Stimulated activated naive B cell treated with anti-CD40 and anti-IgM and Interleukin-4, amounts not matched to agents 10 μg/mL and 1 μg/mL and 100 μg/mL, for 72 hours (primary cell): ENCODE data around the gene RANBP2.
"Not testable (repeated sequence)": the region's sequence is repeated elsewhere in the genome, so short reads cannot be mapped to it uniquely, and the experiment has no call there.

Experiments
- ATAC-seq, 2 donors: fragments of 150-1000 bp; cut with Tn5 transposase; replicated peaks; 2 replicates each; pipeline ENCODE4 v1.10.0; 2021; ENCODE audit warnings: moderate library complexity in 1 of 2
- DNase-seq: peaks from one replicate; pipeline ENCODE4 v3.0.0; 2021
- H3K27ac Mint-ChIP-seq: one replicate; pipeline ENCODE4 v1.8.0; 2022; ENCODE audit warnings: mild to moderate bottlenecking, mixed read lengths
- H3K27me3 Mint-ChIP-seq, 2 donors: one replicate each; pipeline ENCODE4 v1.8.0; 2022; ENCODE audit warnings: mixed read lengths in 2 of 2
- H3K36me3 Mint-ChIP-seq, 2 donors: one replicate each; pipeline ENCODE4 v1.8.0; 2022; ENCODE audit warnings: mixed read lengths in 2 of 2, mild to moderate bottlenecking in 1 of 2
- H3K4me1 Mint-ChIP-seq, 2 donors: one replicate each; pipeline ENCODE4 v1.8.0; 2022; ENCODE audit warnings: mixed read lengths in 2 of 2, mild to moderate bottlenecking in 1 of 2
- H3K4me3 Mint-ChIP-seq, 2 donors: one replicate each; pipeline ENCODE4 v1.8.0; 2022; ENCODE audit warnings: mild to moderate bottlenecking in 2 of 2, mixed read lengths in 2 of 2, moderate library complexity in 1 of 2
- H3K9me3 Mint-ChIP-seq, 2 donors: one replicate each; pipeline ENCODE4 v1.8.0; 2022; ENCODE audit warnings: mixed read lengths in 2 of 2, mild to moderate bottlenecking in 1 of 2

Gene RANBP2

GRCh38 chr2:108707300-108707699 is 12.0 kb upstream of the RANBP2 start:
- Mint-ChIP-seq H3K36me3 (peaks cover 8 to 10% of the 10 kb centered on the region in 2 donors), H3K27me3 (peaks cover 0 to 11% of the 10 kb centered on the region in 2 donors), H3K4me3 (no peak overlapping the region), H3K27ac (no peak overlapping the region), H3K4me1 (no peaks in the 10 kb centered on the region), H3K9me3 (peaks cover 6 to 17% of the 10 kb centered on the region in 2 donors)
- no peak for DNase-seq
- ATAC-seq = no peak

DNA sequence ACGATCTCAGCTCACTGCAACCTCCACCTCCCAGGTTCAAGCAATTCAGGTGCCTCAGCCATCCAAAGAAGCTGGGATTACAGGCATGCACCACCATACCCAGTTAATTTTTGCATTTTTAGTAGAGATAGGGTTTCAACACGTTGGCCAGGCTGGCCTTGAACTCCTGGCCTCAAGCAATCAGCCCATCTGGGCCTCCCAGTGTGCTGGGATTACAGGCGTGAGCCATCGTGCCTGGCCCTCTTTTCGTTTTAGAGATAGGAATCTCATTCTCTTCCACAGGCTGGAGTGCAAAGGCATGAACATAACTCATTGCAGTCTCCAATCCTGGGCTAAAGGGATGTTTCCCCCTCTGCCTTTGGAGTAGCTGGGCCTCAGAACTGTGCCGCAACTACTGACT is 2.3 kb upstream of the RANBP2 start:
- H3K4me1 Mint-ChIP-seq = peaks cover 8 to 17% of the 10 kb centered on the region in 2 donors
- H3K4me3 Mint-ChIP-seq, DNase-seq, H3K27ac Mint-ChIP-seq, H3K36me3 Mint-ChIP-seq, ATAC-seq, H3K9me3 Mint-ChIP-seq, H3K27me3 Mint-ChIP-seq: not testable (repeated sequence)

GRCh38 chr2:108726048-108726447 is 6.8 kb downstream of the RANBP2 start:
- Mint-ChIP-seq H3K4me1 (peaks cover 11 to 28% of the 10 kb centered on the region in 2 donors), H3K27ac (peak overlapping the region; percentile 37)
- not testable (repeated sequence) for H3K27me3 Mint-ChIP-seq, H3K9me3 Mint-ChIP-seq, H3K4me3 Mint-ChIP-seq, ATAC-seq, H3K36me3 Mint-ChIP-seq, DNase-seq

- H3K27ac Mint-ChIP-seq, H3K4me3 Mint-ChIP-seq, DNase-seq, ATAC-seq, H3K9me3 Mint-ChIP-seq, H3K27me3 Mint-ChIP-seq, H3K4me1 Mint-ChIP-seq: not testable (repeated sequence)
- peaks cover 17 to 23% of the 10 kb centered on the region in 2 donors for H3K36me3 Mint-ChIP-seq
These were observed 15.4 kb downstream of the RANBP2 start for GRCh38 chr2:108734656-108735055.

DNA sequence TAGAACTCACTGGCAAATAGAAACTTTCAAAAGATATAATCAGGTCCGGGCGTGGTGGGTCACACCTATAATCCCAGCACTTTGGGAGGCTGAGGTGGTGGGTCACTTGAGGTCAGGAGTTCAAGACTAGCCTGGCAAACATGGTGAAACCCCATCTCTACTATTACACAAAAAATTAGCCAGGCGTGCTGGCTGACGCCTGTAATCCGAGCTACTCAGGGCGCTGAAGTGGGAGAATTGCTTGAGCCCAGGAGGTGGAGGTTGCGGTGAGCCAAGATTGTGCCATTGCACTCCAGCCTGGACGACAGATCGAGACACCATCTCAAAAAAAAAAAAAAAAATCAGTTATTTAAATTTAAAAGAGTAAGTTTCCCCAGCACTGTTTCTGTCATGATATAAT is 38.7 kb downstream of the RANBP2 start:
- DNase-seq, H3K9me3 Mint-ChIP-seq: not testable (repeated sequence)

GRCh38 chr2:108762618-108763017 is 43.3 kb downstream of the RANBP2 start:
- not testable (repeated sequence) for H3K9me3 Mint-ChIP-seq, DNase-seq, H3K27ac Mint-ChIP-seq, H3K4me1 Mint-ChIP-seq, ATAC-seq, H3K4me3 Mint-ChIP-seq, H3K27me3 Mint-ChIP-seq
- peaks cover 22 to 36% of the 10 kb centered on the region in 2 donors for H3K36me3 Mint-ChIP-seq

More for the DNA sequence above, 38.7 kb downstream of the RANBP2 start:
- not testable (repeated sequence) for H3K4me3 Mint-ChIP-seq, H3K4me1 Mint-ChIP-seq, ATAC-seq, H3K27ac Mint-ChIP-seq, H3K27me3 Mint-ChIP-seq
- peaks cover 7 to 20% of the 10 kb centered on the region in 2 donors for H3K36me3 Mint-ChIP-seq

DNA sequence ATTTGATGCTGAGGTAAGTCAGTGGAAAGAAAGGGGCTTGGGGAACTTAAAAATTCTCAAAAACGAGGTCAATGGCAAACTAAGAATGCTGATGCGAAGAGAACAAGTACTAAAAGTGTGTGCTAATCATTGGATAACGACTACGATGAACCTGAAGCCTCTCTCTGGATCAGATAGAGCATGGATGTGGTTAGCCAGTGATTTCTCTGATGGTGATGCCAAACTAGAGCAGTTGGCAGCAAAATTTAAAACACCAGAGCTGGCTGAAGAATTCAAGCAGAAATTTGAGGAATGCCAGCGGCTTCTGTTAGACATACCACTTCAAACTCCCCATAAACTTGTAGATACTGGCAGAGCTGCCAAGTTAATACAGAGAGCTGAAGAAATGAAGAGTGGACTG is 47.4 kb downstream of the RANBP2 start:
- H3K36me3 Mint-ChIP-seq = peaks cover 31 to 44% of the 10 kb centered on the region in 2 donors
- H3K4me1 Mint-ChIP-seq, H3K27ac Mint-ChIP-seq, H3K27me3 Mint-ChIP-seq, H3K9me3 Mint-ChIP-seq, H3K4me3 Mint-ChIP-seq, DNase-seq, ATAC-seq: not testable (repeated sequence)

GRCh38 chr2:108767859-108768258 is 48.6 kb downstream of the RANBP2 start:
- not testable (repeated sequence) for H3K27ac Mint-ChIP-seq, H3K4me3 Mint-ChIP-seq, H3K27me3 Mint-ChIP-seq, H3K4me1 Mint-ChIP-seq, ATAC-seq, DNase-seq, H3K9me3 Mint-ChIP-seq
- H3K36me3 Mint-ChIP-seq = peaks cover 39 to 54% of the 10 kb centered on the region in 2 donors

DNA sequence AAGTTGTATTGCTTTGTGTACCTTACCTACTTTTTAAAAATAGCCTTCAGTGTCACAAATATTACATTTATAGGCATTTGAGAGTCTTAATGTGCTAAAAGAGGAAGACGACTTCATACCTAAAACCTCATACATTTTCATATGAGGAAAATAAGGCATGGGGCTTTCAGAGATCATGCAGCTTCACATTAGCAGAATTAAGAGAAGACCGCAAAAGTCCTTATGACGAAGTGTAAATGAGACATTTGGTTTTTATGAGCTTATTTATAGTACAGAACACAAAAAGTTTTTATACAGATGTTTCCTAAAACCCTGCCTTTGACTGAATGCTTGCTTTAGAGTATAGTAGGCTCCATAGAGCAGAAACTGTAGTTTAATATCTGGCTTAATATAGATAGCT is 57.2 kb downstream of the RANBP2 start:
- no peak for DNase-seq
- H3K9me3 Mint-ChIP-seq = no peaks in the 10 kb centered on the region
- H3K4me3 Mint-ChIP-seq = peak overlapping the region; percentile 44 to 60
- peak; percentile 78 to 92 for ATAC-seq
- H3K27ac Mint-ChIP-seq = peak overlapping the region; percentile 89
- peaks cover 4 to 5% of the 10 kb centered on the region in 2 donors for H3K4me1 Mint-ChIP-seq
- H3K36me3 Mint-ChIP-seq = peaks cover 36 to 43% of the 10 kb centered on the region in 2 donors
- no peaks in the 10 kb centered on the region for H3K27me3 Mint-ChIP-seq

GRCh38 chr2:108778857-108779256 is 59.6 kb downstream of the RANBP2 start:
- DNase-seq (no peak), ATAC-seq (no peak)
- no peak overlapping the region for H3K4me3 Mint-ChIP-seq
- H3K27me3 Mint-ChIP-seq = no peaks in the 10 kb centered on the region
- peaks cover 30 to 39% of the 10 kb centered on the region in 2 donors for H3K36me3 Mint-ChIP-seq
- no peaks in the 10 kb centered on the region for H3K9me3 Mint-ChIP-seq
- H3K4me1 Mint-ChIP-seq = peaks cover 4 to 5% of the 10 kb centered on the region in 2 donors
- no peak overlapping the region for H3K27ac Mint-ChIP-seq

GRCh38 chr2:108786008-108786353 is 66.7 kb downstream of the RANBP2 start:
- ATAC-seq (no peak), DNase-seq (no peak)
- Mint-ChIP-seq H3K27me3 (no peaks in the 10 kb centered on the region), H3K4me1 (peaks cover 5 to 19% of the 10 kb centered on the region in 2 donors), H3K4me3 (peak overlapping the region; percentile 95), H3K27ac (peak overlapping the region; percentile 94), H3K9me3 (no peaks in the 10 kb centered on the region), H3K36me3 (peaks cover 15 to 26% of the 10 kb centered on the region in 2 donors)

GRCh38 chr2:108786354-108787215 is 67.3 kb downstream of the RANBP2 start, which contains the start of gene CCDC138:
Gene CCDC138, plus strand, starts transcription at chr2:108786771. Its CDS starts 52 bp downstream, at chr2:108786823.
- ATAC-seq (peak; percentile 95 to 98), DNase-seq (peak; percentile 85)
- Mint-ChIP-seq H3K4me3 (peak within 1 kb of the TSS; percentile 95), H3K27me3 (no peaks in the 10 kb centered on the region), H3K27ac (peak within 1 kb of the TSS; percentile 94), H3K36me3 (peaks cover 15 to 26% of the 10 kb centered on the region in 2 donors), H3K9me3 (no peaks in the 10 kb centered on the region), H3K4me1 (peaks cover 5 to 19% of the 10 kb centered on the region in 2 donors)

DNA sequence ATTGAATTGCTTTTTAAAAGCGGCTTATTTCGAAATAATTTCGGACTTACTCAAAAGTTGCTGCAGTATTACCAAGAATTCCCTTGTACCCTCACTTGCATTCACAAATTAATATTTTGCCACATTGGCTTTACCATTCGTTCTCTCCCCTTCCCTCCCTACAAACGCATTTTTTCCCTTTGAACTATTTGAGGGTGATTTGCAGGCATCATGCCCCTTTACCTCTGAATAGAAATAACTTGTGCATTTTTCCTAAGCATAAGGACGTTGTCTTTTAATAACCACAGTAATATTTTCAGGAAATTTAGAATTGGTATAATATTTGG is 67.9 kb downstream of the RANBP2 start:
- no peak for DNase-seq
- Mint-ChIP-seq H3K27me3 (no peaks in the 10 kb centered on the region), H3K27ac (peak overlapping the region; percentile 38), H3K4me3 (peak overlapping the region; percentile 95), H3K4me1 (peaks cover 5 to 19% of the 10 kb centered on the region in 2 donors), H3K36me3 (peaks cover 11 to 24% of the 10 kb centered on the region in 2 donors), H3K9me3 (no peaks in the 10 kb centered on the region)
- no peak for ATAC-seq

- Mint-ChIP-seq H3K36me3 (peaks cover 16 to 38% of the 10 kb centered on the region in 2 donors), H3K27ac (peak overlapping the region; percentile 14), H3K4me3 (no peak overlapping the region), H3K27me3 (no peaks in the 10 kb centered on the region), H3K4me1 (no peaks in the 10 kb centered on the region), H3K9me3 (no peaks in the 10 kb centered on the region)
- ATAC-seq (no peak), DNase-seq (no peak)
These were observed 83.9 kb downstream of the RANBP2 start for GRCh38 chr2:108803045-108803736.

- Mint-ChIP-seq H3K4me3 (no peak overlapping the region), H3K4me1 (no peaks in the 10 kb centered on the region), H3K9me3 (peaks cover 7 to 13% of the 10 kb centered on the region in 2 donors), H3K27ac (no peak overlapping the region), H3K27me3 (no peaks in the 10 kb centered on the region), H3K36me3 (peaks cover 30 to 42% of the 10 kb centered on the region in 2 donors)
- DNase-seq (no peak), ATAC-seq (no peak)
These were observed 85.8 kb downstream of the RANBP2 start for GRCh38 chr2:108805032-108805431.
